Pericardium fibroblast (primary cell): ENCODE data around the gene NGRN. TPM values are rescaled to one million over a fixed set of nuclear protein-coding genes. Genes with fewer than 3 reads are reported as not detected.

ENCODE experiments used
- total RNA-seq: library from RNA; depleted of rRNA; stranded (reverse); fragments of >200 nt; gene quantifications from 2 replicates; pipeline ENCODE4 v1.2.3, GENCODE V29; 2015

Gene NGRN
- total RNA-seq, result 66.9 and 68.1 TPM in 2 replicates

GRCh38 chr15:90265271-90266060 is at the start of gene NGRN:
TSS of gene NGRN (plus strand) at chr15:90265672. CDS start at chr15:90265713, 41 bp downstream.

GRCh38 chr15:90233387-90234095 is 31.9 kb upstream of the NGRN start, which contains the start of gene CIB1:
TSS of gene CIB1 (minus strand) at chr15:90233941. CDS start at chr15:90233885, 56 bp downstream.

GRCh38 chr15:90234096-90234988 is 31.1 kb upstream of the NGRN start, which contains the start of gene GDPGP1:
TSS of gene GDPGP1 (plus strand) at chr15:90234209. CDS start at chr15:90240909, 6,700 bp downstream.

GRCh38 chr15:90249203-90249863 is 16.1 kb upstream of the NGRN start, which contains the start of gene TTLL13:
TSS of gene TTLL13 (plus strand) at chr15:90249556. CDS start at chr15:90250631, 1,075 bp downstream.

Other genes with a start within 250 kb of the NGRN start
- 46.3 and 56.2 TPM in 2 replicates for gene IDH2, start 163.2 kb upstream of the NGRN start, total RNA-seq
- 8.2 and 10.3 TPM in 2 replicates for gene SEMA4B, start 64.3 kb upstream of the NGRN start, total RNA-seq
- gene CIB1, start 31.7 kb upstream of the NGRN start, total RNA-seq, result 26.6 and 26.7 TPM in 2 replicates
- 1.8 and 7.9 TPM in 2 replicates for gene GDPGP1, start 31.5 kb upstream of the NGRN start, total RNA-seq
- 0.23 TPM in 1 of 2 replicates, not detected in the other for gene TTLL13, start 16.1 kb upstream of the NGRN start, total RNA-seq
- gene ZNF774, start 86.6 kb downstream of the NGRN start, total RNA-seq, result 0.09 and 0.12 TPM in 2 replicates
- gene IQGAP1, start 122.6 kb downstream of the NGRN start, total RNA-seq, result 75.9 and 109 TPM in 2 replicates